Colonic mucosa (tissue), 4 donors: ENCODE measurements around the gene NTM. TPM values are rescaled to one million over a fixed set of nuclear protein-coding genes. Genes with fewer than 3 reads are reported as not detected.

Experiments used
- DNase-seq: peaks from one replicate; pipeline ENCODE4 v3.0.0-alpha.2; 2020
- H3K27ac ChIP-seq: fragments of 200-600 bp; one replicate; pipeline ENCODE4 v1.8.0; 2021
- H3K27me3 ChIP-seq: fragments of 200-600 bp; one replicate; pipeline ENCODE4 v1.8.0; 2021
- H3K36me3 ChIP-seq: fragments of 200-600 bp; one replicate; pipeline ENCODE4 v1.8.0; 2021
- H3K4me1 ChIP-seq: fragments of 200-600 bp; one replicate; pipeline ENCODE4 v1.8.0; 2021; ENCODE audit warnings: mild to moderate bottlenecking
- H3K4me3 ChIP-seq: fragments of 200-600 bp; one replicate; pipeline ENCODE4 v1.8.0; 2021
- H3K9ac ChIP-seq, 2 donors: one replicate each; pipeline ENCODE4 v1.7.0; 2013; ENCODE audit warnings: control low read depth in 2 of 2, low read depth in 2 of 2, low read length in 2 of 2
- H3K9me3 ChIP-seq: fragments of 200-600 bp; one replicate; pipeline ENCODE4 v1.8.0; 2021
- CTCF ChIP-seq: fragments of 200-600 bp; IDR thresholded peaks from one replicate; pipeline ENCODE4 v1.8.0; 2022; ENCODE audit warnings: antibody characterized with exemption, mild to moderate bottlenecking
- intact Hi-C: fragments of 100-400 bp; cut with DNase I; formaldehyde crosslinking; loops from one replicate; pipeline ENCODE4 v1.14.1; 2022
- total RNA-seq, 2 donors: library from RNA; stranded (reverse); fragmentation: NEBNext Ultra II Directional in 1 of 2; extraction: Animal tissue kit (Norgen Biotek cat#: 25700) in 1 of 2; gene quantifications; one replicate each; pipeline ENCODE4 v1.2.1, GENCODE V29; 2021
- donor health status: healthy.
- donor health status: DM: no; HTN: no; CAD: no.
- donor health status: DM: no; HTN: no; CAD: no.

NTM gene
- total RNA-seq, 2 donors from 2014 or later = 1.6 to 2.8 TPM

GRCh38 chr11:131849485-131849884 is 479.1 kb downstream of the NTM start:
- H3K4me3 ChIP-seq = no peak overlapping the region
- no peak for DNase-seq
- intact Hi-C loops = no loop called here
- no peaks in the 10 kb centered on the region for H3K9me3 ChIP-seq
- no peak overlapping the region for H3K9ac ChIP-seq
- no peaks in the 10 kb centered on the region for H3K36me3 ChIP-seq
- no peaks in the 10 kb centered on the region for H3K4me1 ChIP-seq
- H3K27me3 ChIP-seq = no peaks in the 10 kb centered on the region
- no peak overlapping the region for H3K27ac ChIP-seq
- no peak for TF ChIP-seq CTCF

- DNase-seq = no peak
- TF ChIP-seq CTCF = no peak
- Histone ChIP-seq H3K27ac (no peak overlapping the region), H3K36me3 (no peaks in the 10 kb centered on the region), H3K4me1 (no peaks in the 10 kb centered on the region), H3K9ac (no peak overlapping the region), H3K9me3 (no peaks in the 10 kb centered on the region), H3K4me3 (no peak overlapping the region), H3K27me3 (no peaks in the 10 kb centered on the region)
- intact Hi-C loops = no loop called here
These were observed 480.1 kb downstream of the NTM start for GRCh38 chr11:131850507-131850906.

- Histone ChIP-seq H3K27ac (no peak overlapping the region), H3K36me3 (no peaks in the 10 kb centered on the region), H3K9ac (no peak overlapping the region), H3K4me3 (no peak overlapping the region), H3K27me3 (no peaks in the 10 kb centered on the region), H3K9me3 (no peaks in the 10 kb centered on the region), H3K4me1 (no peaks in the 10 kb centered on the region)
- no peak for DNase-seq
- TF ChIP-seq CTCF = no peak
- intact Hi-C loops = no loop called here
These were observed 481.7 kb downstream of the NTM start for GRCh38 chr11:131851964-131852755.

- no peaks in the 10 kb centered on the region for H3K9me3 ChIP-seq
- no peak overlapping the region for H3K4me3 ChIP-seq
- DNase-seq = no peak
- H3K27ac ChIP-seq = no peak overlapping the region
- no peak for TF ChIP-seq CTCF
- intact Hi-C loops = no loop called here
- no peaks in the 10 kb centered on the region for H3K4me1 ChIP-seq
- H3K36me3 ChIP-seq = no peaks in the 10 kb centered on the region
- H3K27me3 ChIP-seq = no peaks in the 10 kb centered on the region
- no peak overlapping the region for H3K9ac ChIP-seq
These were observed 482.3 kb downstream of the NTM start for GRCh38 chr11:131852757-131853156.

- no peak for TF ChIP-seq CTCF
- Histone ChIP-seq H3K36me3 (no peaks in the 10 kb centered on the region), H3K4me3 (no peak overlapping the region), H3K4me1 (no peaks in the 10 kb centered on the region), H3K9ac (no peak overlapping the region), H3K27me3 (no peaks in the 10 kb centered on the region), H3K9me3 (no peaks in the 10 kb centered on the region), H3K27ac (no peak overlapping the region)
- DNase-seq = no peak
- intact Hi-C loops = no loop called here
These were observed 484.0 kb downstream of the NTM start for GRCh38 chr11:131854391-131854790.
